ENCODE data around the gene EVA1C.

DNA sequence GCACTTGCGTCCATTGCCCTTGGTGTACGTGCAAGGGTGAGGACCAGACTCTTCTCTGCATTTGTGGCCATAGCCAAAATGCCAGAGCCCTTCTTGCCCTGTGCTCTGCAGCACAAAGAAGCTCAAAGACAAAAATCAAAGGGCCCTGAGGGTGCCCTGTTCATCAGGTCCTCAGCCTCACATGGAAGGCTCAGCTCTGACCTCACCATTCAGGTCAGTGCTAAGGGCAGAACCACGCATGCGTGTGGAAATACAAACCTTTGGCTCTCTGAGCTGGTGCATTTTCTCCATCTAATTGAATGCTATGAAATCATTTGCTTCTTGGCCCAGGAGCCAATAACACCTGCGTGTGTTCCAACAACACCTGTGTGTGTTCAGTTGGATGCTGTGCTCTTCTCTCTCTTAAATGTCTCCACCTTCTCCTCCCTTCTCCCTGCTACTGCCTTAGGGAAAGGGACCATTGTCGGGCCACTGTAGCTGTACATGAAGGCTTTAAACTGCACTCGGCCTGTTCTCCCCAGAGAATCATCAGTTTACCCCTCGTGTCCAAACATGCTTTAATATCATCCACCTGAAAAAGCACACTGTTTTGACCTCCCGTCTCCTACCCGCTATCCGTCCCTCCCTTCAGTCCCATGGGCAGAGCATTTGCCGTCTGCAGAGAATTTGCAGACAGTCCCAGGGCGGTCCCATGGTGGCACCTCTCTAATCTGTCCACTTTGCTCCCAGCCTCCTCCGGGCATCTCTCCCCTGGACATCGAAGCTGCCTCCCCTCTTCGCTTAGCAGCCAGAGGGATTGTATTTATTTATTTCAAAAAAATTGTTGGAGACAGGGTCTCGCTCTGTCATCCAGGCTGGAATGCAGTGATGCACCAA lies 60.6 kb downstream of the EVA1C start:
- TF ChIP-seq, protein P1, sequence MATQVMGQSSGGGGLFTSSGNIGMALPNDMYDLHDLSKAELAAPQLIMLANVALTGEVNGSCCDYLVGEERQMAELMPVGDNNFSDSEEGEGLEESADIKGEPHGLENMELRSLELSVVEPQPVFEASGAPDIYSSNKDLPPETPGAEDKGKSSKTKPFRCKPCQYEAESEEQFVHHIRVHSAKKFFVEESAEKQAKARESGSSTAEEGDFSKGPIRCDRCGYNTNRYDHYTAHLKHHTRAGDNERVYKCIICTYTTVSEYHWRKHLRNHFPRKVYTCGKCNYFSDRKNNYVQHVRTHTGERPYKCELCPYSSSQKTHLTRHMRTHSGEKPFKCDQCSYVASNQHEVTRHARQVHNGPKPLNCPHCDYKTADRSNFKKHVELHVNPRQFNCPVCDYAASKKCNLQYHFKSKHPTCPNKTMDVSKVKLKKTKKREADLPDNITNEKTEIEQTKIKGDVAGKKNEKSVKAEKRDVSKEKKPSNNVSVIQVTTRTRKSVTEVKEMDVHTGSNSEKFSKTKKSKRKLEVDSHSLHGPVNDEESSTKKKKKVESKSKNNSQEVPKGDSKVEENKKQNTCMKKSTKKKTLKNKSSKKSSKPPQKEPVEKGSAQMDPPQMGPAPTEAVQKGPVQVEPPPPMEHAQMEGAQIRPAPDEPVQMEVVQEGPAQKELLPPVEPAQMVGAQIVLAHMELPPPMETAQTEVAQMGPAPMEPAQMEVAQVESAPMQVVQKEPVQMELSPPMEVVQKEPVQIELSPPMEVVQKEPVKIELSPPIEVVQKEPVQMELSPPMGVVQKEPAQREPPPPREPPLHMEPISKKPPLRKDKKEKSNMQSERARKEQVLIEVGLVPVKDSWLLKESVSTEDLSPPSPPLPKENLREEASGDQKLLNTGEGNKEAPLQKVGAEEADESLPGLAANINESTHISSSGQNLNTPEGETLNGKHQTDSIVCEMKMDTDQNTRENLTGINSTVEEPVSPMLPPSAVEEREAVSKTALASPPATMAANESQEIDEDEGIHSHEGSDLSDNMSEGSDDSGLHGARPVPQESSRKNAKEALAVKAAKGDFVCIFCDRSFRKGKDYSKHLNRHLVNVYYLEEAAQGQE (IDR thresholded peaks at IDR 0.05; ENCODE audit: unreplicated experiment): no peak
- no peak for TF ChIP-seq POLR2AphosphoS5 (IDR thresholded peaks at IDR 0.05; ENCODE audit: low read depth)
- no peak for TF ChIP-seq EZH2 (IDR thresholded peaks at IDR 0.05; ENCODE audit: low read depth, unreplicated experiment)
- TF ChIP-seq, protein P2, sequence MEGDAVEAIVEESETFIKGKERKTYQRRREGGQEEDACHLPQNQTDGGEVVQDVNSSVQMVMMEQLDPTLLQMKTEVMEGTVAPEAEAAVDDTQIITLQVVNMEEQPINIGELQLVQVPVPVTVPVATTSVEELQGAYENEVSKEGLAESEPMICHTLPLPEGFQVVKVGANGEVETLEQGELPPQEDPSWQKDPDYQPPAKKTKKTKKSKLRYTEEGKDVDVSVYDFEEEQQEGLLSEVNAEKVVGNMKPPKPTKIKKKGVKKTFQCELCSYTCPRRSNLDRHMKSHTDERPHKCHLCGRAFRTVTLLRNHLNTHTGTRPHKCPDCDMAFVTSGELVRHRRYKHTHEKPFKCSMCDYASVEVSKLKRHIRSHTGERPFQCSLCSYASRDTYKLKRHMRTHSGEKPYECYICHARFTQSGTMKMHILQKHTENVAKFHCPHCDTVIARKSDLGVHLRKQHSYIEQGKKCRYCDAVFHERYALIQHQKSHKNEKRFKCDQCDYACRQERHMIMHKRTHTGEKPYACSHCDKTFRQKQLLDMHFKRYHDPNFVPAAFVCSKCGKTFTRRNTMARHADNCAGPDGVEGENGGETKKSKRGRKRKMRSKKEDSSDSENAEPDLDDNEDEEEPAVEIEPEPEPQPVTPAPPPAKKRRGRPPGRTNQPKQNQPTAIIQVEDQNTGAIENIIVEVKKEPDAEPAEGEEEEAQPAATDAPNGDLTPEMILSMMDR (conservative IDR thresholded peaks at IDR 0.05; ENCODE audit: low read depth in 2 of 2): no peak
- no peak for TF ChIP-seq CREB1 (CRISPR knock-in tag; IDR thresholded peaks at IDR 0.05; ENCODE audit: low read depth)
- no peak for TF ChIP-seq EZH2phosphoT487 (IDR thresholded peaks at IDR 0.05; ENCODE audit: unreplicated experiment)
- TF ChIP-seq JUNB (IDR thresholded peaks at IDR 0.05; ENCODE audit: unreplicated experiment): no peak
- TF ChIP-seq ZNF331 (CRISPR knock-in tag; IDR thresholded peaks at IDR 0.05; ENCODE audit: low read depth): no peak
- TF ChIP-seq ZNF114 (CRISPR knock-in tag; IDR thresholded peaks at IDR 0.05): no peak
- TF ChIP-seq, protein P3, sequence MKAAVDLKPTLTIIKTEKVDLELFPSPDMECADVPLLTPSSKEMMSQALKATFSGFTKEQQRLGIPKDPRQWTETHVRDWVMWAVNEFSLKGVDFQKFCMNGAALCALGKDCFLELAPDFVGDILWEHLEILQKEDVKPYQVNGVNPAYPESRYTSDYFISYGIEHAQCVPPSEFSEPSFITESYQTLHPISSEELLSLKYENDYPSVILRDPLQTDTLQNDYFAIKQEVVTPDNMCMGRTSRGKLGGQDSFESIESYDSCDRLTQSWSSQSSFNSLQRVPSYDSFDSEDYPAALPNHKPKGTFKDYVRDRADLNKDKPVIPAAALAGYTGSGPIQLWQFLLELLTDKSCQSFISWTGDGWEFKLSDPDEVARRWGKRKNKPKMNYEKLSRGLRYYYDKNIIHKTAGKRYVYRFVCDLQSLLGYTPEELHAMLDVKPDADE (IDR thresholded peaks at IDR 0.05): no peak
- TF ChIP-seq STAT1 (IDR thresholded peaks at IDR 0.05; ENCODE audit: unreplicated experiment): no peak
